Esophagus squamous epithelium (tissue), 4 donors: ENCODE measurements around the gene CRADD.

ENCODE experiments used
- CTCF ChIP-seq, 6 experiments: fragments of 450-650 bp in 4 of 6; fragments of 200-600 bp in 2 of 6; sonication (generic) in 2 of 6; IDR thresholded peaks; one replicate each; pipeline ENCODE4 v1.5.1; 2016 to 2019; ENCODE audit warnings: antibody characterized with exemption in 6 of 6, mild to moderate bottlenecking in 4 of 6, moderate library complexity in 4 of 6
- POLR2A ChIP-seq, 4 donors: fragments of 450-650 bp; IDR thresholded peaks; one replicate each; pipeline ENCODE4 v1.6.1; 2017; ENCODE audit warnings: antibody characterized with exemption in 4 of 4, mild to moderate bottlenecking in 4 of 4, moderate library complexity in 3 of 4

GRCh38 chr12:93737457-93738198 lies 60.5 kb downstream of the CRADD start:
- no peak for TF ChIP-seq POLR2A (IDR thresholded peaks at IDR 0.05)
- no peak for TF ChIP-seq CTCF (IDR thresholded peaks at IDR 0.05)
